NCI-H748 (cell line): ENCODE results near the gene NCDN.

ENCODE experiments used
- DNase-seq: peaks from one replicate; lab custom pipeline; 2025; ENCODE audit not compliant: unreplicated experiment; lab: John Stamatoyannopoulos, UW

Gene NCDN

GRCh38 chr1:35557611-35558373, at the start of gene NCDN:
TSS of gene NCDN (plus strand) at chr1:35557799. CDS start at chr1:35558191, 392 bp downstream.
- DNase-seq, result peak; percentile 95

DNA sequence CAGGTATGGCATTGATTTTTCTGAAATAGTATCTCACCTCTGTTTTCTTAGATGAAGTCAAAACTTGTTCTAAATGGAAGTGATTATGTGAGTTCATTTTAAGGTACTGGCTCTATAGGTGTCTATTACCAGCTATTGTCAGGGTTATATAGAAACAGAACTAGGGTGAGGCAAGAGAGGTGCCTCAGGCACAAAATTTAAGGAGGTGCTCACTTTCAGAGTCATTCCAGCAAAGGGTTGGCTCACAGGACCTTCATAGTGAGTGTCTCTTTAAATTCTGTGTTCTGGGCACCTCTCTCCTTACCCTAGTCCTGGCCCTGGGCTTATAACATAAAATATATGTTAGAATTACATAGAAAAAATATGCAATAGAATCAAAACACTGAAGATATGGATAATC, 49.7 kb upstream of the NCDN start:
- DNase-seq, result no peak

GRCh38 chr1:35509558-35509957, 48.0 kb upstream of the NCDN start:
- no peak for DNase-seq

DNA sequence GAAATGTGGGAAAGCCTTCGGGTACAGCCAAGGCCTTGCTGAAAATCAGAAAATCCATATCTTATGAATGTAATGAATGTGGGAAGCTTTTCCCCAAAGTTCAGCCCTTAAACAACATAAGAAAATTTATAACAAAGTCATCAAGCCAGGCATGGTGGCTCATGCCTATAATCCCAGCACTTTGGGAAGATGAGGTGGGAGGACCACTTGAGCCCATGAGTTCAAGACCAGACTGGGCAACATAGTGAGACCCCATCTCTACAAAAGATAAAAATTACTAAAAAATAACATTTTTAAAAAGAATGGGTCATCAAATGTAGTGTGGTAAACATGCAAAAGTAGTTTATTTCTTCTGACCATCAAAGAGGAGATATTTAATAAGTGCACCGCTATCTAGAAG, 46.3 kb upstream of the NCDN start:
- no peak for DNase-seq

- no peak for DNase-seq
Measured at GRCh38 chr1:35518183-35518582, 39.4 kb upstream of the NCDN start.

- DNase-seq, result no peak
Measured at GRCh38 chr1:35519432-35519831, 38.2 kb upstream of the NCDN start.

GRCh38 chr1:35524106-35524505, 33.5 kb upstream of the NCDN start:
- DNase-seq, result peak; percentile 57

DNA sequence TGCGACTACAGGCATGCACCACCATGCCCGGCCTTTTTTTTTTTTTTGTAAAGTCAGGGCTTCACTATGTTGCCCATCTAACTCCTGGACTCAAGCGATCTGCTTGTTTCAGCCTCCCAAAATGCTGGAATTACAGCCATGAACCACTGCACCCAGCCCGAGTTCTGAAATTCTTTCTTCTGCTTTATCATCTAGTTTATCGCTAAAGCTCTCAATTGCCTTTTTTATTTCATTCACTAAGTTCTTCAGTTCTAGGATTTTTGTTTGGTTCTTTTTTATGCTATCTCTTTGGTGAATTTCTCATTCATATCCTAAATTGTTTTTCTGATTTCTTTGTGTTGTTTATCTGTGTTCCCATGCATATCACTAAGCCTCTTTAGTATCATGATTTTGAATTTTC, 27.4 kb upstream of the NCDN start:
- DNase-seq, result no peak

DNA sequence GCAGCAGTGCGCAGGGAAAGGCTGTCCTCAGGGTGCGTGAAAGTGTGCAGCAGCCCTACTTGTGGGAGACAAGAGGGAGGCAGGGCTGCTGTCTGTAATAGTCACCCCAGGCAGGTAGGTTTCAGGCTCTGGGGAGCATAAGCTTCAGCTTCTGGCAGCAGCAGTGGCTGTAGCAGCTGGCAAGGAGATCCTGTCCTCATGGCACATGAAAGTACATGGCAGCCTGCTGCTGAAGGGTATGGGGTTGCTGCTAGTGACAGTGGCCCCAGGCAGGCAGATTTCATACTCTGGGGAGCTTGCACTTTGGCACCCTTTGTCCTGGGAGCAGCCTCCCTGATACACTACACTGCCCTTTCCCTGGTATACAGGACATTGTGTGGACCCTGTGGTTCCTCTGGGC, 26.7 kb upstream of the NCDN start:
- DNase-seq, result no peak

GRCh38 chr1:35531368-35531767, 26.2 kb upstream of the NCDN start:
- no peak for DNase-seq

- DNase-seq, result no peak
Measured at GRCh38 chr1:35532497-35533223, 24.9 kb upstream of the NCDN start.

DNA sequence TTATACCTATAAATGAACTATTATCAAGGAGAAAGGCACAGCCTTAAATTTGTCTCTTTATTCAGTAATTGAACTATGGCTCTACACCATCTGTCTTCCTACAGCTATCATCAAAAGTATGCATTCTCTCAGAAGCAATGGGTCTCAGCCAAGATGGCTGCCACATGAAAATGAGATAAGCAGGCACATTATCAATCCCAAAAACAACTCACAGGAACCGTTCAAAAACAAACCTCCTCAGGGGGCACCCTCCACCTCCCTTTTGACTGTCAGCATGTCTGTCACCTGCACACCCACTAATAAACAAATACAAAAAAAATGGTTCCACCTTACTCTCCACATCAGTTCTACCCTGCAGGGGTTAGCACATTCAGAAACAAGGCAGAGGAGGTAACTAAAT, 24.0 kb upstream of the NCDN start:
- peak; percentile 2 for DNase-seq

DNA sequence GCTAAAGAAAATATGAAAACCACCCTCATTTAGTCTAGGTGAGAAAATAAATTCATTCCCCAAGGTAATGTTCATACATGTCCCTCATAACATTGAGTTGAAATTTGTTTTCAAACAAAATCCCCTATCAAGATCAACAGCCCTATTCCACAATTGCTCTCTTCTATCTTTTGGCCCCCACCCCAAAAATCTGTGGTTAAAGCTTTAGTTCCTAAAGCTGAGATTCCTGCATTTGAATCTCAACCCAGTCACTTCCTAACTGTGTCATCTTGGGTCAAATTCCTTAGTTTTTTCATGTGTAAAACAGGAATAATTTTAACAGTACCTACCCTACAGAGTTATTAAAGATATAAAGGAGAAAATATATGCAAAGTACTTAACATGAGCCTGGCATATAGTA, 22.4 kb upstream of the NCDN start:
- no peak for DNase-seq

DNA sequence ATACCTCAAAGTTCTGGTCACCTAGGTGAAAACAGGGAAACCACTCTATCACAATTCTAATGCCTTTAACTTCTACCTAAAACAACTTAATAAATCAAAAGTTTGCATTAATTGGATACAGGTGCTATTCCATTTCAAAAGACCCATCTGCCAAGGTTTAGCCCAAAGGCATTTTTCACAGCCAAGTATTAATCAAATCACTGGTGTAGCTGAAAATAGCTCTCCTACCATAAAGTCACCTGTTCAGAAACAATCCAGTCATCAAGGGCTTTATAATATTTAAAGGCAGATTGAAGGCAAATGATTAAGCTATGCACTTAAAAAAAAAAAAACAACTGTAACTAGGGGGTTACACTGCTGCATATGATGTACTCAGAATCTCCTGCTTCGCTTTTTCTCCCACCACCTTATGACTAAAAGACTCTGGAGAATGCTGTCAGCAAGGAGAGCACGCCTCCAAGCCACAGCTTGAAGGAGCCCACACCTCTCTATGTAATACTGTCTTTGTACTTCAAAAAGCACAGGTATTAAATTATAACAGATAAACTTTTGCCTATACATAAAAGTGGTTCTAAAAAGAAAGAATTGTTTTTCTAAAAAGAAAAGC, 20.9 kb upstream of the NCDN start:
- no peak for DNase-seq

DNA sequence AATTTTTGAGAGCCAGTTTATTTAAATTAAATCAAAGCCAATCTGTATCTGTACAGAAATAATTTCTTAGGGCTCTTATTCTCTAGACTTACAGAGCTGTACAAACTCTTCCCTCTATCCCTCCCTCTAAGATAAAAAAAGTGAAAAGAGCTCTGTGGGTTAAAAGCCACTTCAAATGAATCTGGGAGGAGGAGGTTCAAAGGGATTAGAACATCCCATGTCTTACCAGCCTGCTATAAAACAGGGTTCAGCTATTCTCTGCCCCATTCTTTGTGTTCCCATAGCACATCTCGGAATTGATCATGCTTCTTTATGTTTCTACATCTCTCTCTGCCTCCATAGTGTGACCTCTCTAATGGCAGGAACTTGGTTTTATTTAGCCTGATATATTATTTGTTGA, 19.8 kb upstream of the NCDN start:
- no peak for DNase-seq

- no peak for DNase-seq
Measured at GRCh38 chr1:35539073-35539823, 18.4 kb upstream of the NCDN start.

GRCh38 chr1:35539824-35540261, 17.8 kb upstream of the NCDN start:
- no peak for DNase-seq

- DNase-seq, result peak; percentile 36
Measured at GRCh38 chr1:35544976-35545375, 12.6 kb upstream of the NCDN start.

- no peak for DNase-seq
Measured at GRCh38 chr1:35546614-35547013, 11.0 kb upstream of the NCDN start.

GRCh38 chr1:35553851-35554250, 3.7 kb upstream of the NCDN start:
- DNase-seq, result no peak
